Amygdala (tissue), 56 donors: ENCODE results near the gene HM13.
A peak's percentile ranks its signal among the peaks of the same experiment; 100 is the strongest.
"Not testable (repeated sequence)": the region's sequence is repeated elsewhere in the genome, so short reads cannot be mapped to it uniquely, and the experiment has no call there.

ENCODE experiments used
- DNase-seq, 56 donors: peaks; one replicate each; lab custom pipeline; 2025; lab: John Stamatoyannopoulos, UW

Gene HM13

GRCh38 chr20:31542201-31542842, 28.1 kb downstream of the HM13 start:
- no peak for DNase-seq

DNA sequence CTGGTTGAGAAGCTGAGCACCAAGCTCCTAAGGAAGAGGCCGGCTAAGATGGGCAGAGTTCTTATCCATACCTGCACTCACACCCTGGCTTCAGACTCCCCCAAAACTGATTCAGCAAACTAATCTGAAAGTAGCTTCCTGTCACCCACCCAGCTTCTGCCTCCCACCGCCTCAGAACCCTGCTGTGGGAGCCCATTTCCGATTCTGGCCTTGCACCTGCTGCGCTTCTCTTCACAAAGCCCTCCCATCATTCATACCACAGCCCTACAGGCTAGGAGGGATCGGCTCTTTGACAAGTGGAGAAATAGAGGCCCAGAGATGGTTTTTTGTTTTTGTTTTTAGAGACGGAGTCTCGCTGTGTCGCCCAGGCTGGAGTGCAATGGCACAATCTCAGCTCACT, 28.7 kb downstream of the HM13 start:
- DNase-seq = no peak

DNA sequence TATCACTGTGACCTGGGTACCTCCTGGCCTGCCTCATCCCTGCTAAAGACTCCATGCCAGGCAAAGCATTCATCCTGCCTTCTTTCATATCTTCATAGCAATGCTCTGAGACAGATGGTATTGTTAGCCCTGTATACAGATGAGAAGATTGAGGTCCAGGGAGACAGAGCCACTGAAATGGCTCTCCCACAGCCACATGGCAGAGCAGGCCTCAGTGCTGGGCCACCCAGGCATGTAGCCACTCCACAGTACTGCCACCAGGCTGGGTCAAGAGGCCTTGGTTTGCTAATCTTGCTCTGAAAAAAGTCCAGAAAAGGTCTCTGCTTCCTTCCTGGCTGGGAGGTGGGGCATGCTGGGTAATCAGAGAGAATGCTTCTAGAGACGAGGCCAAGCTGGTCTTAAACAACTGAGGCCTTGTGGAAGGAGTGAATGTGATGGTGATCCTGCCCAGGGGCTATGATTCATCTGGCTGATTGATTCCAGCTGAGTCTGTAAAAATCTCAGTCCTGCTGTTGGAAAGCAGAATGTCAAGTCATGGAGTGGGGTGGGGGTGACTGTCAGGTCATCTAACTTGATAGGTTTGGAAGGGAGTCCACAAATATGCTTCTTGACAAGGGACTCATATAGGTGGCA, 29.8 kb downstream of the HM13 start:
- DNase-seq = no peak

DNA sequence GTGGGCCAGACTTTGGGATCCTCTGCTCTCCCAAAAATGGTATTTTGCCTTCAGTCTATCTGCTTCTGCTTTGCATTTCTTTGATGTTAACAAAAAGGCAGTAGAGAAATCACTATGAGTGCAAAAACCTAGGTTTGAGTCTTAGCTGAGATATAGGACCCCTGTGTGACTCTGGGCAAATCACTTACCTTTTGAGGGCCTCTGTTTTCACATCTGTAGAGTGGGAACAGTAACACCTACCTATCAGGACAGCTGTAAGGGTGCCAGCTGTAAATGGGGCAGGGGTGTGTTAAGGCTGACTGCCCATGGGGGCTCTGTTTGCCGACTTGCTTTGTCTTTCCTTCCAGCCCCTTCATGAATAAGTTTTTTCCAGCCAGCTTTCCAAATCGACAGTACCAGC, 30.4 kb downstream of the HM13 start:
- DNase-seq = no peak

- not testable (repeated sequence) for DNase-seq
Measured at GRCh38 chr20:31545621-31546040, 31.4 kb downstream of the HM13 start.

GRCh38 chr20:31547017-31547675, 32.9 kb downstream of the HM13 start:
- peak in 55 of 56 donors; percentile 20 to 86 (median 67) for DNase-seq

GRCh38 chr20:31547720-31548298, 33.6 kb downstream of the HM13 start:
- no peak for DNase-seq

GRCh38 chr20:31548820-31549512, 34.7 kb downstream of the HM13 start:
- no peak for DNase-seq

DNA sequence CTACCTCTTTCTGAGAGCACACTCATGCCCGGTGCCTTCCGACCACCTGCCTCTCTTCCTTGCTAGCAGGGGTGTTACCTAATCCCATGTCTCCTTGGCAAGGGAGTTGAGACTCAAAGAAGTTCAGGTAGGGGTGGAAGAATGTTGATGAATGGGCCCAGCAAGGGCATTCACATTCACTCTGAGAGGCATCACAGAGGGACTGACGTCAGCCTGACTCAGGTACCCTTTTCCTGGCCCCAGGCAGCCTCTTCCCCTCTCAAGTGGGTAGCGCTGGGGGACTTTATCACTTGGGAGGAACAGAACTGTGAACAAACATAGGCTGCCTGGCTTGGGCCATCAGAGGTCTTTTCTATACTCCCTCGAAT, 35.3 kb downstream of the HM13 start:
- DNase-seq = no peak

DNA sequence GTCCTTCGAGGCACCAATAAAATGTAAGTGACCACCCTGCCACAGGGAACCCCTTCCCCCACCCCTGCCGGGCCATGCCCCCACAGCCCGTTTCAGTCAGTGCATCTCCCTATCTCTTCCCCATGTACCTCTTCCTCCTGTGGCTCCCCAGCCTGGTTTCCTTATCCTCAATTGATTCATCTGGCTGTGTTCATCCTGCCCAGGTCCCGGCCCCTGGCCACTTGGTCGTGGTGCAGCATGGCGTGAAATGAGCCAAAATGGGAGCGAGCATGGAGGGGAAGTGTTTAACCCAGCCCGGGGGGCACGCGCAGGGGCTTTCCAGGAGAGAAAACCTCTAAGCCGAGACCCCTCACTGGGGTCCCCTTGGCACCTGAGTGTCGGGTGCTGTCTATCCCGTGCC, 35.9 kb downstream of the HM13 start:
- DNase-seq = no peak

DNA sequence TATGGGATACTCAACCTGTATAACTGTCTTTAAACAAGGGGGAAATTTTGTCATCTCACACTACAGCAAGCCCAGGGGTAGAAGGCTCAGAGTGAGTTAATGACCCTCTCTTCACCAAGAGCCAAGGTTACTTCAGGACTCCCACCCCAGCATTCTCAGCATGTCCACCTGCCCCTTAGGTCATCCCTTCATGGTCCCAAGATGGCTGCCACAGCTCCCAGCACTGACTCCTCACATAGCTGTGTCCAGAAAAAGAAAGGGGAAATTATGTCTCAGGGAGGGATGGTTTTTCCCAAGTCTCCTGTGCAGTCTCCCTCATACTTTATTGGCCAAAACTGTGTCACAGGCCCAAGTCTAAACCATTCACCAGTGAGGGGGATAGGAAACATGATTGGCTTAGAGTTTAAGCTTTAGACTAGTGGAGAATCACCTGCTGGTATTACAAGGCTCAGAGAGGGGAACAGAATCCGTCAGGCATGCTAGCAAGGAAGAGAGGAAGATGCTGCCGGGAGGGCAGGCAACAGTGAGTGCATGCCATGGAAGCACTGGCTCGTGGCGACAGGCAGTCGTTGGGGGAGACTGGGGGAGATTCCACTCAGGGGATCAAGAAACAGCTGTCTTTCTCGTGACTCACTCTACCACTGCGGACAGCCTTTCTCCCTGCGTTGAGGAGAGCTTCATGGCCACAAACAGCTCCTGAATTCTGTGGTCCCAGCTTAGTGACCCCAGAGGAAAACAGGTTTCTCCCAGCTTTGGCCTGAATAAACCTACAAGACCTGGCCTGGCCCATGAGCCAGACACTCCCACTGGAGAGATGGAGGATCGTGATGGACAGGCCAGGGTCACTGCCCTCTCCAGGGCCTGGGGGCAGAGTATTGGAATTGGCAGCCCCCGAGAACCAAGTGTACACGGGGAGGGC, 37.2 kb downstream of the HM13 start:
- no peak for DNase-seq

DNA sequence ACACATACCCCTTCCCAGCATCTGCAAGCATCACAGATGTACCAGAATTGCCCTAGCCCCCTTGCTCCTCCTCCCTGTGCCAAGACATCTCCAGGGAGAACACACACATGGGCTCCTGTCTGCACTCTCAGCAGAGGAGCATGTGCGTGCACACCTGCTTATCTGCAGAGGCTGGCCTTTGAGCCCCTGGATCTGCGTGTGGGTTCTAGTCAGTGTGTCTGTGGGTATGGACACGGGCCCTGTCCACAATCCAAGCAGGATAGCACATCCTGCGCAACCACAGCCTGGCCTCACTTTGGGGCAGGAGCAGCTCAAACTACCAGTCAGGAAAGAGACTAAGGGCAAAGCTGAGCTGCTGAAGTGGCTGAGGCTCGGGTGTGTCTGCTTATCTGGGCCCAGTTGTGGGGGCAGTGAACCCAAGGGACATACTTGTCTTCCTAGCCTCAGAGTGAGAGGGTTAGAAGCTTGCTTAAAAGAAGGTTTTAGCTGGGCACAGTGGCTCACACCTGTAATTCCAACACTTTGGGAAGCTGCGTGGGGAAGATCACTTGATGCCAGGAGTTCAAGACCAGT, 41.0 kb downstream of the HM13 start:
- DNase-seq = no peak

GRCh38 chr20:31559704-31560093, 45.5 kb downstream of the HM13 start:
- DNase-seq = no peak

- peak in 31 of 56 donors; percentile 3 to 74 (median 28) for DNase-seq
Measured at GRCh38 chr20:31560094-31560745, 46.0 kb downstream of the HM13 start.

DNA sequence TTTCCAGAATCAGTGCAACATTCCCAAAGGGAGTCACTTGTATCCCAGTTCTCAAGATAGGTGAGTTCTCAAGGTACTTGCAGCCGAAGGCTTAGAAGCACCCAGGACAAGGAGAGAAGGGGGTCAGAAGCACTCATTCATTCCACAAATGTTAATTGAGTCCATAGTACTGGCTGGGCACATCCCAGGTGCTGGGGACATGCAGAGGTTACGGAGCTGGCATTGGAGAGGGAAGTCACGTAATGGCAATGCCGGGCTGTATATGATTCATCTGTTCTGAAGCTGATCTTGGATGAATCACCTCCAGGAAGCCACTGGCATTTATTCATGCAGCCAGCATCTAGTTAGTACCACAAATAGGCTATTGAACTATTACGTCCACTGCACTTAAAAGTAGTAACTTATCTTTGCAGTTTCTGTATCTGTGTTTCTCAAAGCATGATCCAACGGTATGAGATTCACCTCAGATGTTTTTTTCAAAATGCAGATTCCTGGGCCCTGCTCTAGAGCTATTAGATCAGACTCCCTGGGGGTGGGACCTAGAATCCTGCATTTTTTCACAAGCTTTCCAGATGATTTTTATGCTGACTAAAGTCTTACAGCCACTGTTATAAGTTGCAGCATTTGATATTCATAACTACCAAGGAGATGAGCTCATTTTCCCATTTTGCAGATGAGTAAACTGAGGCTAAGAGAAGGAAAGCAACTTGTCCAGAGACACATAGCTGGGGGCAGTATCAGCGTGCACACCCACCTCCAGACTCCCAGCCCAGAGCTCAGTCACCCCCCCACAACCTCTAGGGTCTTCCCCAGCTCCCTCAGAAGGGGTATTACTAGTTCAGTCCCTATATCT, 46.7 kb downstream of the HM13 start:
- DNase-seq = peak in 1 of 56 donors; percentile 39

DNA sequence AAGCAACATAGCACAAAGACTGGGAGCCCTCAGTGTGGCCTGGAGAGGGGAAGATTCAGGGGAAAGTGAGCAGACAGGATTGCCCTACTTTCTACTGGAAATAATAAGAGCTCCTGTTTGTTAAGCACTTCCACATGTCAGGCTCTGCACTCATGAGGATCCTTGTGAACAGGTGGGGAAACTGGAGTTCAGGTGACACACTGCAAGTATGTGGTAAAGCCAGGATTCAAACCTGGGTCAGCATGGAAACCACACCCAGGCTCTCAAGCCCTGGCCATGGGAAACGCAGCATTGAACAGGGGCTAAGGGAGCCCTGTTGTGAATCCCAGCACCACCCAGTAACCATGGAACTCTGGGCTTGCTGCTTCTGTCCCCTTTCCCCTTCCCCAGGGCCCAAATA, 48.0 kb downstream of the HM13 start:
- DNase-seq = no peak

DNA sequence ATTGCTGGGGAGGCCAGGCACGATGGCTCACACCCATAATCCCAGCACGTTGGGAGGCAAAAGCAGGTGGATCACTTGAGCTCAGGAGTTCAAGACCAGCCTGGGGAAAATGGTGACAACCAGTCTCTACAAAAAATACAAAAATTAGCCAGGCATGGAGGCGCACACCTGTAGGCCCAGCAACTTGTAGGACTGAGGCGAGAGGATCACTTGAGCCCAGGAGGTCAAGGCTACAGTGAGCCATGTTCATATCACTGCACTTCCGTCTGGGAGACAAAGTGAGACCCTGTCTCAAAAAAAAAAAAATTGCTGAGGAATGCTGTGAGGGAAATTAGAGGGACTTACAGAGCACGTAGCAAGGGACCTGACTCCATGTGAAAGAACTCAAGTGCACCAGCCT, 50.0 kb downstream of the HM13 start:
- DNase-seq = no peak

DNA sequence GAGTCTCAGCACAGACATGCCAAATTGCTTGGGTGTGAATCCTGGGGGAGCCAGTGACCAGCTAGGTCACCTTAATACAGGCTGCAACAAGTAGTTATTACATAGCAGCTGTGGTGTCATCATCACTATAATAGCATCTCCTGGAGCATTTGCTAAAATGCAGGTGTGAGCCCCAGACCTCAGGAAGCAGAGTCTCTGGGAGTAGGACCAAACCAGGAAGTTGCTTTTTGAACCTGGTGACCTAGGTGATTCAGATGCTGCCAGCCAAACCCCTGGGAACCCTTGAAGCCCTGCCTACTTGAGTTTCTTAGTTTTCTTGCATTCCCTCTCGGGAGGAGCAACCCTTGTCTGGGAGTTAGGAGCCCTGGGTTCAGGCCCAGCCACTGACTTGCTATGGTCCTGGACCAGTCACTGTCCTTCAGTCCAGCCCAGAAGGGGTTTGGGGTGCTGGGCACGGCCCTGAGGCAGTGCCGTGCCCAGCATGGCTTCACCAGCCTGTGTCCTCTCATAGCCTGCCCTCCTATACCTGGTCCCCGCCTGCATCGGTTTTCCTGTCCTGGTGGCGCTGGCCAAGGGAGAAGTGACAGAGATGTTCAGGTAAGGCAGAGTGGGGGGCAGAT, 51.6 kb downstream of the HM13 start:
- no peak for DNase-seq
